GM19193 (cell line): ENCODE results near the gene KRTAP21-2.

Source experiments
- POLR2A ChIP-seq: IDR thresholded peaks from 4 replicates; pipeline ENCODE4 v1.6.1; 2011; ENCODE audit not compliant: insufficient read depth, insufficient read length; ENCODE audit errors: extremely low read depth

KRTAP21-2 gene

GRCh38 chr21:30713766-30714165 lies 33.3 kb downstream of the KRTAP21-2 start:
- no peak for TF ChIP-seq POLR2A

DNA sequence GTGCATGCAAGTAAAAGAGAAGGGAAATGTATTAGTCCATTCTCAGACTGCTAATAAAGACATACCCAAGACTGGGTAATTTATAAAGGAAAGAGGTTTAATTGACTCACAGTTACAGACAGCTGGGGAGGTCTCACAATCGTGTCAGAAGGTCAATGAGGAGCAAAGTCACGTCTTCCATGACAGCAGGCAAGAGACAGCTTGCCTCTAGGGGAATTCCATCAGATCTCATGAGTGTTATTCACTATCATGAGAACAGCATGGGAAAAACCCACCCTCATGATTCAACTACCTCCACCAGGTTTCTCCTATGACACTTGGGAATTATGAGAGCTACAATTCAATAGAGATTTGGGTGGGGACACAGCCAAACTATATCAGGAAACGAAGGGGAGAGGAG lies 36.6 kb downstream of the KRTAP21-2 start:
- TF ChIP-seq POLR2A, result no peak

GRCh38 chr21:30707409-30707808 lies 39.6 kb downstream of the KRTAP21-2 start:
- TF ChIP-seq POLR2A, result no peak
